CD4-positive, alpha-beta T cell treated with Interleukin-15 for 1 hour (primary cell): ENCODE data around the gene INTS13.
A peak's percentile ranks its signal among the peaks of the same experiment; 100 is the strongest.
"Not testable (repeated sequence)": the region's sequence is repeated elsewhere in the genome, so short reads cannot be mapped to it uniquely, and the experiment has no call there.

Experiments
- DNase-seq: peaks from one replicate; pipeline ENCODE4 v3.0.0-alpha.2; 2020

INTS13 gene

GRCh38 chr12:26929590-26929989 lies 8.2 kb downstream of the INTS13 start:
- no peak for DNase-seq

- DNase-seq: no peak
These were observed 9.1 kb downstream of the INTS13 start for GRCh38 chr12:26928661-26929060.

- DNase-seq: no peak
These were observed 15.9 kb downstream of the INTS13 start for GRCh38 chr12:26921886-26922285.

GRCh38 chr12:26919216-26919555 lies 18.6 kb downstream of the INTS13 start:
- DNase-seq: no peak

GRCh38 chr12:26918321-26919215 lies 19.2 kb downstream of the INTS13 start:
- DNase-seq: no peak

GRCh38 chr12:26906704-26907103 lies 31.1 kb downstream of the INTS13 start:
- no peak for DNase-seq

GRCh38 chr12:26906024-26906423 lies 31.8 kb downstream of the INTS13 start:
- DNase-seq: no peak

GRCh38 chr12:26903396-26903795 lies 34.4 kb downstream of the INTS13 start:
- DNase-seq: not testable (repeated sequence)

GRCh38 chr12:26896913-26897312 lies 40.9 kb downstream of the INTS13 start:
- DNase-seq: no peak

GRCh38 chr12:26895672-26896071 lies 42.1 kb downstream of the INTS13 start:
- DNase-seq: no peak

GRCh38 chr12:26891704-26892103 lies 46.1 kb downstream of the INTS13 start:
- no peak for DNase-seq

- no peak for DNase-seq
These were observed 47.0 kb downstream of the INTS13 start for GRCh38 chr12:26890784-26891183.

GRCh38 chr12:26884765-26885576 lies 52.8 kb downstream of the INTS13 start:
- DNase-seq: peak; percentile 79

GRCh38 chr12:26880625-26881024 lies 57.2 kb downstream of the INTS13 start:
- DNase-seq: no peak

GRCh38 chr12:26878661-26879119 lies 59.1 kb downstream of the INTS13 start:
- peak; percentile 22 for DNase-seq

- DNase-seq: peak; percentile 33
These were observed 63.1 kb downstream of the INTS13 start for GRCh38 chr12:26874501-26875296.

GRCh38 chr12:26872625-26873024 lies 65.2 kb downstream of the INTS13 start:
- no peak for DNase-seq

GRCh38 chr12:26871985-26872384 lies 65.8 kb downstream of the INTS13 start:
- no peak for DNase-seq

GRCh38 chr12:26870491-26871419 lies 67.0 kb downstream of the INTS13 start:
- no peak for DNase-seq

GRCh38 chr12:26869908-26870459 lies 67.8 kb downstream of the INTS13 start:
- DNase-seq: no peak

- DNase-seq: no peak
These were observed 68.7 kb downstream of the INTS13 start for GRCh38 chr12:26869104-26869494.
